NCI-H2196 (cell line): ENCODE results near the gene SHANK1.
"Not testable (repeated sequence)": the region's sequence is repeated elsewhere in the genome, so short reads cannot be mapped to it uniquely, and the experiment has no call there.

Source experiments
- DNase-seq: peaks from one replicate; lab custom pipeline; 2025; ENCODE audit not compliant: unreplicated experiment; lab: John Stamatoyannopoulos, UW

The SHANK1 gene

DNA sequence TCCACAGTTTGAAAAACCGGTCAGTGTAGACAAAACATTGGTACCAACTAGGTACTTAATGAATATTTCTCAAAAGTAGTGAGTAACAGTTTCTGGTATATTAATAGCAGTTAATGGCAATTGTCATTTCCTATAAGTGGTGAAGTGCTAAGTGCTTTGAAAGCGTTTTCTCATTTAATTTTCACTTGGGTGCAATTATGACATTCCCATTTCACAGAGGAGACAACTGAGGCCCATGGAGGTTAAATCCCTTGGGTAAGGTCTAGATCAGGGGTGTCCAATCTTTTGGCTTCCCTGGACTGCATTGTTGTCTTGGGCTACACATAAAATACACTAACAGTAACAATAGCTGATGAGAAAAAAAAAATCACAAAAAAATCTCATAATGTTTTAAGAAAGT lies 79.2 kb downstream of the SHANK1 start:
- DNase-seq: no peak

- peak; percentile 43 for DNase-seq
These were observed 80.2 kb downstream of the SHANK1 start, which contains the start of gene SYT3 for GRCh38 chr19:50639121-50640112. TSS of gene SYT3 (minus strand) at chr19:50639881. CDS start at chr19:50637411, 2,470 bp downstream.

DNA sequence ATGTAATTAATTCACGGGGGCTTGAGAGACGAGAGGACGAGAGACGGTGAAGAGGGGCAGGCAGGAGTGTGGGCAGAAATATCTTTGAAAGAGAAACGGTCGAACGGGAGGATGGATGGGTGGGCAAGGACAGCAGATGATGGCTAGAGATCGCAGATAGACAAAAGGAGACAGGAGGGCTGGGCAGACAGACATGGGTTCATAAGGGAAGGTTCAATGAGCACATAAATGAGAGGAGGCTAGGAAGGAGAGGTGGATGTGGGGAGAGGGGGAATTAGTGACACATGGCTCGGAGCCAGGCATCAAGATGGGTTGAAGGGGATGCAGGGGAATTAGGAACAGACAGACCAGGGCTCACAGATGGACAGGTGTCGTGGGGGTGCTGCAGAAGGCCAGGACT lies 81.0 kb downstream of the SHANK1 start:
- no peak for DNase-seq

DNA sequence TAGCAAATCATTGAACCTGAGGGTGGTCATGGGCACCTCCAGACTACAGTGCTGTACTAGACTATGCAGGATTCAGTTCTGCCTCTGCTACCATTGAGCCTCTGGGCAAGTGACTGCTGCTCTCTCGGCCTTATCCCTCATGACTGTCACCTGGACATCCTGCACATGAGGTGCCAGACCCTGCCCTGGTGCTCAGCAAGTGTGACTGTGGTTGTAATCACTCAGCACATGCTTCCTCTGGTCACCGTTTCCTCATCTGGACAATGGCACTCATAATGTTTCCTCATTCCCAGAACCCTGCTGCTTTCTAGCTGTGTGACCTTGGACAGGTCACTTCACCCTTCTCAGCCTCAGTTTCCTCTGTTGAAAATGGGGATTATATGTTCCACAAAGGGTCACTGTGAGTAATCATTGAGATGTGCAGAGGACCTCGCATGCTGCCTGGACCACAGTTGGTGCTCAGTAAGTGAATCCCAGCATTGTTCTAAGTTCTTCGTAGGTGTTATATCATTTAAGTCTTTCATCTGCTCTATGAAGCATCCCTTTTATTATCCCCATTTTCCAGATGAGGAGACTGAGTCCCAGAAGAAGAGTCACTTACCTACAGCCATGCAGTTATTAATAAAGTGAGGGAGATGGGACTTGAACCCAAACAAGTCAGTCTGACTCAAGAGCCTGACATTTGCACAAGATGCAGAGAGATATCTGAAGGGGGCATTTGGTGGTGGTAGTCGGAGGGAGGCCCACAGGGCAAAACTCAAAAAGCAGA lies 83.1 kb downstream of the SHANK1 start:
- no peak for DNase-seq

DNA sequence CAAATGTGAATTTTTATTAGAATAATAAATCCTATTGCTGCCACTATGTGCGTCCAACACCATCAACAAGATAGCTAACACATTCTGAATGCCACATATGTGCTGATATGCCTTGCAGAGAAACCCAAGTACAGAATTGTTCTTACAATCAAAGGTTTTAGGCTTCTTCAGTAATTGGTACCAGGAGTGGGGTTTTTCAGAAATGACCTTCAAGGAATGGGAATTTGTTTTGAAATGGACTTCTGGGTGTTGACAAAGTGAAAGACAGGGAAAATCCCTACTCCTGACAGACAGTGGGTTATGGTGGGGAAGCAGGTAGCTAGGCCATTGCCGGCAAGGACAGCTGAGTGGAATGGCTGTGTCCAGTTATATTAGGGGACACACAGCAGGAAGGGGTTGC lies 85.6 kb downstream of the SHANK1 start:
- no peak for DNase-seq

- no peak for DNase-seq
These were observed 86.2 kb downstream of the SHANK1 start for GRCh38 chr19:50633359-50633758.

GRCh38 chr19:50632151-50632835 lies 87.3 kb downstream of the SHANK1 start:
- no peak for DNase-seq

GRCh38 chr19:50629801-50630200 lies 89.8 kb downstream of the SHANK1 start:
- DNase-seq: no peak

- no peak for DNase-seq
These were observed 90.4 kb downstream of the SHANK1 start for GRCh38 chr19:50629194-50629593.

DNA sequence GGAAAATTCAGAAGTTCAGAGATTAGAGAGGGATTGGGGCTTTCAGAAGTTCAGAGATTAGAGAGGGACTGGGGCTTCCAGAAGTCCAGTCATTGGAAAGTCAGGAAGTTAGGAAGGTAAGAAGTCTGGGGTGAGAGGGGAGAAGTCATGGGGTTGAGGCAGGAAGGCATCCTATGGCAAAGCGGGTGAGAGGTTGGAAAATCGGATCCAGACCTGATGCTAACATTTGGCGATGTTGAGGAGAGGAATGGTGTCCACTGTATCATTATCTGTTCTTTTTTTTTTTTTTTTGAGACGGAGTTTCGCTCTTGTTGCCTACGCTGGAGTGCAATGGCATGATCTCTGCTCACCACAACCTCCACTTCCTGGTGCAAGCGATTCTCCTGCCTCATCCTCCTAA lies 91.1 kb downstream of the SHANK1 start:
- DNase-seq: no peak

- DNase-seq: no peak
These were observed 91.5 kb downstream of the SHANK1 start for GRCh38 chr19:50628146-50628545.

- DNase-seq: no peak
These were observed 92.8 kb downstream of the SHANK1 start for GRCh38 chr19:50626795-50627194.

- no peak for DNase-seq
These were observed 93.6 kb downstream of the SHANK1 start for GRCh38 chr19:50626011-50626410.

DNA sequence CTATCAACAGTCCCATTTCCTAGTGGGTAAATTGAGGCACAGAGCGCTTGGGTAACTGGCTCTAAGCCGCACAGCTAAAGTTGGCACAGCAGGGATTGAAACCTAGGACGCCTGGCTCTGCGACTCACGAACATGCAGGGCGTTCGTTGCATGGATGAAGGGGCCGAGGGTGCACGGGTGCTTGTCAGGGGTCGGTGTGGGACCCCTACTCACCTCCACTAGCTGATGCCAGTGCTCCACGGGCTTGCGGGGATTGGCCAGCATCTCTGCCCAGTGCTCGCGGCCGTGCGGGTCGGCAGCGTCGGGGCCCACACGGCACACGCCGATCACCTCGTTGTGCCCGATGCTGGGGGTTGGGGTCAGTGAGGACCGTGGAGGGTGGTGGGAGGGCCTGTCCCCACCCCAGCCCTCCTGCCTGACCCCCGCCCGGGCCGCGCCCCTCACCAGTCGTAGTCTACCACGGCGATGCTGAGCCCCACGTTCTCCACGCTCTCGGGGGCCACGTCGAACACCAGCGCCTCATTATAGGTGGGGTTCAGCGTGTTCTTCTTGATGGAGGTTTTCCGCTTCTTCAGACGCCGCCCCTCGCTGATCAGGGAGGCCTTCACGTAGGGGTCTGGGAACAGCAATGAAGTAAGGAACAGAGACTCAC lies 94.5 kb downstream of the SHANK1 start:
- no peak for DNase-seq

DNA sequence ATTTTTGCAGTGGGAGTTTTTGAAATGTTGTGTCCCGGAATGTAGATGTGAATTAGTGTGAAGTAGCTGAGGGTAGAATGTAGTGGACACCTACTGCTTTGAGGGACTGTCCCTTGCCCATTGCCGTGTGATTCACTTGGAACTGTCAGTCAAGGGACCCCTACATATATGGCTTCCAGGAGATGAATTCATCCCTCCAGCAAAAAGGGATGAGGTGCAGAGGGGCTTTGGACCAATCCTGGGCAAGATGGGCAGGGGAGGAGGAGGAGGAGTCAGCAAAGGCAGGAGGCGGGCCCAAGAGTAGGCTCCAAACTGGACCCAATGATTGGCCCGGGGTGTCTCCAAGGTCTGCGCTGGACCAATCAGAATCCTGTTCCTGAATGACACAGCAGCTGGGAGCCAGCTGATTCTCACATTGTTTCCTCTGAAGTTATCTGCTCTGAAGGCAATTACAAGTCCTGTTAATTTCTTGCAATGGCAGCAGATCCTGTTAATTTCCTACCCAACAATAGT lies 99.2 kb downstream of the SHANK1 start:
- DNase-seq: not testable (repeated sequence)

DNA sequence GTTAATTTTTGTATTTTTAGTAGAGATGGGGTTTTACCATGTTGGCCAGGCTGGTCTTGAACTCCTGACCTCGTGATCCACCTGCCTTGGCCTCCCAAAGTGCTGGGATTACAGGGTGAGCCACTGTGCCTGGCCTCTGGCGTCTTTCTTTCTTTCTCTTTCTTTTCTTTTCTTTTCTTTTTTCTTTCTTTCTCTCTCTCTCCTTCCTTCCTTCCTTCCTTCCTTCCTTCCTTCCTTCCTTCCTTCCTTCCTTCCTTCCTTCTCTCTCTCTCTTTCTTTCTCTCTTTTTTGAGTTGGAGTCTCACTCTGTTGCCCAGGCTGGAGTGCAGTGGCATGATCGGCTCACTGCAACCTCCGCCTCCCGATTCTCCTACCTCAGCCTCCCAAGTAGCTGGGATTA lies 100.4 kb downstream of the SHANK1 start:
- not testable (repeated sequence) for DNase-seq

GRCh38 chr19:50618379-50618778 lies 101.2 kb downstream of the SHANK1 start:
- DNase-seq: not testable (repeated sequence)

GRCh38 chr19:50612504-50613404 lies 106.8 kb downstream of the SHANK1 start:
- not testable (repeated sequence) for DNase-seq
